Naive thymus-derived CD8-positive, alpha-beta T cell (primary cell): ENCODE data around the gene EMD. TPM values are rescaled to one million over a fixed set of nuclear protein-coding genes. Genes with fewer than 3 reads are reported as not detected.
A peak's percentile ranks its signal among the peaks of the same experiment; 100 is the strongest.

Experiments used
- ATAC-seq, 2 donors: fragments of 150-1000 bp; cut with Tn5 transposase in 1 of 2; sonication (Bioruptor Pico), chemical (Tn5 transposase) in 1 of 2; 1 replicate in 1 of 2; 2 replicates in 1 of 2; pipeline ENCODE4 v1.10.0; 2021; ENCODE audit warnings: mild to moderate bottlenecking in 2 of 2, moderate library complexity in 2 of 2
- POLR2A ChIA-PET: fragments of 350-600 bp; sonication (Branson Sonifier 250); formaldehyde crosslinking; loops from one replicate; lab custom pipeline; 2021; ENCODE audit warnings: antibody characterized with exemption; lab: Charles Lee
- DNase-seq, 10 donors: peaks; one replicate each; pipeline versions ENCODE4 v3.0.0 to v3.0.0-alpha.2; 2020 to 2022
- H3K27ac Mint-ChIP-seq, 10 donors: one replicate each; pipeline ENCODE4 v1.8.0; 2020 to 2022; ENCODE audit warnings: mild to moderate bottlenecking in 10 of 10, mixed read lengths in 10 of 10, moderate library complexity in 4 of 10, inconsistent platforms in 1 of 10
- H3K27me3 Mint-ChIP-seq, 5 donors: one replicate each; pipeline ENCODE4 v1.8.0; 2021 to 2022; ENCODE audit warnings: mixed read lengths in 5 of 5
- H3K36me3 Mint-ChIP-seq, 3 donors: one replicate each; pipeline ENCODE4 v1.8.0; 2020 to 2022; ENCODE audit warnings: mixed read lengths in 3 of 3, mild to moderate bottlenecking in 2 of 3, inconsistent platforms in 1 of 3
- H3K4me1 Mint-ChIP-seq, 4 donors: one replicate each; pipeline ENCODE4 v1.8.0; 2021 to 2022; ENCODE audit warnings: mixed read lengths in 4 of 4
- H3K4me3 Mint-ChIP-seq, 10 donors: one replicate each; pipeline ENCODE4 v1.8.0; 2020 to 2022; ENCODE audit warnings: mild to moderate bottlenecking in 10 of 10, mixed read lengths in 10 of 10, moderate library complexity in 6 of 10, inconsistent platforms in 1 of 10
- H3K9me3 Mint-ChIP-seq, 9 donors: one replicate each; pipeline ENCODE4 v1.8.0; 2020 to 2022; ENCODE audit warnings: mixed read lengths in 9 of 9, mild to moderate bottlenecking in 3 of 9, inconsistent platforms in 1 of 9, moderate library complexity in 1 of 9
- polyA plus RNA-seq, 3 donors: library from polyadenylated mRNA; unstranded; fragments of 300-500 nt; fragmentation: Illumina TruSeq; gene quantifications; one replicate each; pipeline ENCODE4 v1.2.3, GENCODE V29; 2021
- total RNA-seq, 8 experiments: library from RNA in 2 of 8; stranded (reverse) in 2 of 8; gene quantifications; one replicate each; pipeline ENCODE4 v1.2.3 and lab custom pipeline; 2021 to 2026

Gene EMD
- total and polyA plus RNA-seq, 5 experiments from 2014 or later: 35.5 to 95.4 (median 37.1) TPM

DNA sequence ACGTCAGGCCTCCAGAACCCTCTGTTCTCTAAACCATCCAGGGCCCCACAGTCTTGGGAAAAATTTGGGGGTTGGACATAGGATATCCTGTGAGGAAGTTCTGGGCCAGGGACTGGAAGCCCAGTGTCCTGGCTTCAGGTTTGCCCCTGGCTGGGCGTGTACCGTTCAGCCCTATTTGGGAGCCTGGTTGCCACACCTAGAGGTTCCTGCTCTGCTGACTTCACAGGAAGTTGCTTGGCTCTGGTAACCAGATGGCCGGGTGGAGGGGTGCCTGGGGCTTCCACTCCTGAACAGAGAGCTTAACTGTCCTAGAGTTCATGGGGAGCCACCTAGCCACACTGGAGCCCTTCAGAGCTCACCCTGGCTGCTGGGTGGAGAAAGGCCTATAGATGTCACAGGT, 33.4 kb downstream of the EMD start:
- Mint-ChIP-seq H3K27ac (peak overlapping the region; percentile 48 to 92 (median 85)), H3K36me3 (peaks cover 0 to 14% (median 0%) of the 10 kb centered on the region in 3 donors), H3K27me3 (no peaks in the 10 kb centered on the region), H3K4me3 (peak overlapping the region; percentile 73 to 88 (median 82)), H3K4me1 (peaks cover 12 to 22% (median 16%) of the 10 kb centered on the region in 4 donors), H3K9me3 (peaks cover 0 to 2% (median 0%) of the 10 kb centered on the region in 9 donors)
- POLR2A ChIA-PET: interaction anchor here (0.6 to 5.7 kb wide), 13 partner anchors 13 to 115 kb away, joined by 3 to 101 read pairs (median 5); partner anchors contain the start of genes ATP6AP1, EMD, FAM3A and RPL10
- peak in 3 of 10 donors; percentile 32 to 70 (median 39) for DNase-seq
- peak; percentile 46 to 66 for ATAC-seq

DNA sequence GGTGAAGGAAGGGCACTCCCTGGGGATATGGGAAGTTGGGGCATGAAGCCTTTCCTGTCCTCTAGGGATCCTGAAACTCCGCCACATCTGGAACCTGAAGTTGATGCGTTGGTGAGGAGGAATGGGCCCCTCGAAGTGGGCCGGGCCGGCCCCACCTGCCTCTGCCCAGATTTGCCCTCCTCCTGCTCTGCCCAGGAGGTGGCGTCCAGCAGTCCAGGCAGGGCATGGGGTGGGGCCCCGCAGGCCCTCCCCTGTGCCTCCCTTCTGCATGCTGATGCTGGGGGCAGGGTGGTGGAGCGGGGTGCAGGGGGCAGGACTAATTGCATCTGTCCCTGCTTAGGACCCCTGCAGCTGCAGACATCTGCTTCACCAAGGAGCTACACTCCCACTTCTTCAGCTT, 34.0 kb downstream of the EMD start:
- DNase-seq (no peak), ATAC-seq (no peak)
- H3K27ac Mint-ChIP-seq: peak overlapping the region in 5 of 10 donors; percentile 52 to 91 (median 74)
- H3K36me3 Mint-ChIP-seq: peaks cover 0 to 14% (median 0%) of the 10 kb centered on the region in 3 donors
- H3K4me3 Mint-ChIP-seq: peak overlapping the region in 4 of 10 donors; percentile 36 to 83 (median 78)
- POLR2A ChIA-PET: interaction anchor here (0.6 to 5.7 kb wide), 6 partner anchors 14 to 102 kb away, joined by 3 to 101 read pairs (median 8); partner anchors contain the start of genes ATP6AP1, EMD, FAM3A and RPL10
- H3K9me3 Mint-ChIP-seq: peaks cover 0 to 2% (median 0%) of the 10 kb centered on the region in 9 donors
- H3K4me1 Mint-ChIP-seq: peaks cover 12 to 20% (median 16%) of the 10 kb centered on the region in 4 donors
- H3K27me3 Mint-ChIP-seq: no peaks in the 10 kb centered on the region

DNA sequence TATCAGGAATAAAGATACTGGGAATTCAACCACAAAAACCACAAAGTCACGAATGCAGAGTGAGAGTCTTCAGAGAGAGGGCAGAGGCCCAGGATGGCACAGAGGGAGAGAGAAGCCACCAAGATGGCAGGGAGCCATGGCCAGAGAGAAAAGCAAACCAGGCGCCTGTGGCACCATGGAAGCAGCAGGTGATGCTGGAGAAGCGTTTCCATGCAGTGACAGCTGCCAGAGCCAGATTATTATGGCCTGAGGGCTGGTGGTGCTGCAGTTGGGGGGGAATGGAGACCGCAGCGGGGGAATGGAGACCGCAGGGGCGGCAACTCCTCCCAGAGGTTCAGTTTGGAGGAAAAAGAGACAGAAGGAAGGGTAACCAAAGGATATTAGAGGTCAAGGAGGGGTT, 38.1 kb downstream of the EMD start:
- H3K9me3 Mint-ChIP-seq: no peaks in the 10 kb centered on the region
- ATAC-seq: no peak
- no peak overlapping the region for H3K4me3 Mint-ChIP-seq
- H3K36me3 Mint-ChIP-seq: peaks cover 0 to 14% (median 0%) of the 10 kb centered on the region in 3 donors
- H3K4me1 Mint-ChIP-seq: peaks cover 3 to 7% (median 6%) of the 10 kb centered on the region in 4 donors
- no peak for DNase-seq
- POLR2A ChIA-PET: no interaction called here
- H3K27ac Mint-ChIP-seq: peak overlapping the region in 2 of 10 donors; percentile 57 to 61
- no peaks in the 10 kb centered on the region for H3K27me3 Mint-ChIP-seq

GRCh38 chrX:154419189-154419588, 40.1 kb downstream of the EMD start:
- ATAC-seq (no peak), DNase-seq (no peak)
- Mint-ChIP-seq H3K9me3 (peaks cover 0 to 2% (median 0%) of the 10 kb centered on the region in 9 donors), H3K27ac (no peak overlapping the region), H3K36me3 (peaks cover 0 to 8% (median 0%) of the 10 kb centered on the region in 3 donors), H3K4me3 (no peak overlapping the region), H3K4me1 (peaks cover 0 to 2% (median under 1%) of the 10 kb centered on the region in 4 donors), H3K27me3 (no peaks in the 10 kb centered on the region)
- POLR2A ChIA-PET: no interaction called here

DNA sequence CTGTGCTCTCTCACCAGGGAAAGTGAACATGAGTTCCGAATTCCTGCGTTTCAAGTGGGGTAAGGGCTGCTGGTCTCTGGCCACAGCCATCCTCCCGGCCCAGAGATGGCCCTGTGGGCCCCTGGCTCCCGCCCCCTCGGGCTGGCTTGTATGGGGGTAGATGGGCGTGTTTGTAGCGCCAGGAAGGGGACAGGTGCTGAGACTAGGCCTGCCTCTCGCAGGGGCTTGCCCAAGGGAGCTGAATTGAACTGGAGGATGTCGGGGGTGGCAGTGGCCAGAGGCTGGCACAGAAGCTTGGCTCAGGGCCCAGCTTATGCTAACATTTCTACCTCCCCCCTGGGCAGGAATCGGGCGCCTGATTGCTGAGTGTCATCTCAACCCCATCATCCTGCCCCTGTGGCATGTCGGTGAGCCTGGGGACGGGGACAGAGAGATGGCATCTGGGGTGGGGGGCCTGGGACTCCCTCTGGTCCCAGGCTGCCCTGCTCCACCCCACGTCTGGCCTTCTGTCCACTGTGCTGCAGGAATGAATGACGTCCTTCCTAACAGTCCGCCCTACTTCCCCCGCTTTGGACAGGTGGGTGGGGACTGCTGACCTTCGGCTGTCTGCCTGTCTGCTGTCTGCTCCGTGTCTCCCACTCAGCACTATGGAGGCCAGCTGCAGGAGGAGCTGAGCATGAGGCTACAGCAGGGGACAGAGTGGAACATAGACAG, 40.8 kb downstream of the EMD start:
- Mint-ChIP-seq H3K27ac (peak overlapping the region in 1 of 10 donors; percentile 58), H3K27me3 (no peaks in the 10 kb centered on the region), H3K36me3 (peaks cover 0 to 7% (median 0%) of the 10 kb centered on the region in 3 donors), H3K4me3 (no peak overlapping the region), H3K9me3 (peaks cover 0 to 2% (median 0%) of the 10 kb centered on the region in 9 donors), H3K4me1 (peaks cover 0 to 4% (median 2%) of the 10 kb centered on the region in 4 donors)
- DNase-seq: no peak
- POLR2A ChIA-PET: interaction anchor here (1.9 kb wide), 1 partner anchor 9 kb away, joined by 7 read pairs; the partner anchor contains the start of gene TAFAZZIN
- no peak for ATAC-seq

DNA sequence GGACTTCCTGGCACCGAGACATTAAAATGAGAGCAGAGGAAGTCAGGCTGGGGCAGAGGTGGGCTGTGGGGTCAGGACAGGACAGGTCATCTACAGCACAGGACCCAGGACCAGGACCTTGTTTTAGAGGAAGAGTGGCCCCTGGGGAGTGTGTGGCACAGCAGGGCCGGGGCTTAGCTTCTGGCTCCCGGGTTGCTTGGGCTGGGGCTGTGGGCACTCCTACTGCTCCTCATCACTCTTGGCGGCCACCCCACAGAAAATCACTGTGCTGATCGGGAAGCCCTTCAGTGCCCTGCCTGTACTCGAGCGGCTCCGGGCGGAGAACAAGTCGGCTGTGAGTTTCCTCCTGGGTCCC, 41.3 kb downstream of the EMD start:
- no peak for ATAC-seq
- DNase-seq: no peak
- H3K9me3 Mint-ChIP-seq: peaks cover 0 to 2% (median 0%) of the 10 kb centered on the region in 9 donors
- peaks cover 0 to 4% (median 0%) of the 10 kb centered on the region in 3 donors for H3K36me3 Mint-ChIP-seq
- POLR2A ChIA-PET: interaction anchor here (1.9 kb wide), 1 partner anchor 10 kb away, joined by 7 read pairs; the partner anchor contains the start of gene TAFAZZIN
- H3K4me1 Mint-ChIP-seq: peaks cover 0 to 4% (median 2%) of the 10 kb centered on the region in 4 donors
- no peak overlapping the region for H3K4me3 Mint-ChIP-seq
- H3K27ac Mint-ChIP-seq: peak overlapping the region in 1 of 10 donors; percentile 58
- H3K27me3 Mint-ChIP-seq: no peaks in the 10 kb centered on the region

DNA sequence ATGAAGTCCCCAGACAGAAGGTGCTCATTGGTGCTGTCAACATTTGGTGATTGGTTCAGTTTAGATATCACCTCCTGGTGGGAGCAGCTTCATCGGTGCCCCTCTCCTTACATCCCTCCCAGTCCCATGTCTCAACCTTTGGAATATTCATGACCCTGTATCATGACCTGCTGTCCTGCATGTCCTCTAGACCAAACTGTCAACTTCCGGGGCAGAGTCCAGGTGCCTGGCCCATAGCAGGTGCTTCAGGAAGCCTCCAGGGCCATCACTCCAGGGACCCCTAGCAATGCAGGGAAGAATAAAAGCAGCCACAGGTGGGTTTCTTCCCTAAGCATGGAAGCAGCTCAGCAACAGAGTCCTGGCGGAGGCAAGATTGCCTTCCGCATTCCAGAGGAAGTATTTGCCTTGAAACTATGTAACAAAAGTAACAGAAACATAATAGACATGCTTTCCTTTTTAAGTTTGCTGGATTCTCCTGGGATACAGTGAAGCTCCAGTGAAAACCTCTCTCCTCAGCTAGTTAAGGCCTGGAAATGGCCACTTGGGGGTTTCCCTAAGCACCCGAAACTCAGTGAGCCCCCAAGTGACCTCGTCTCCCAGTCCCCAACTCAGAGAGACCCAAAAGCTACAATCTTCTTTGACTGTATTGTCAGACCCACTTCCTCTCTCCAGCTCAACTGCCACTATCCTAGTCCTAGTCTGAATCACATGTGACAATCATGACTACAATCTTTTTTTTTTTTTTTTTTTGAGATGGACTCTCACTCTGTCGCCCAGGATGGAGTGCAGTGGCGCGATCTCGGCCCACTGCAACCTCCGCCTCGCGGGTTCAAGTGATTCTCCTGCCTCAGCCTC, 48.0 kb downstream of the EMD start:
- Mint-ChIP-seq H3K27me3 (no peaks in the 10 kb centered on the region), H3K4me3 (peak overlapping the region in 6 of 10 donors; percentile 4 to 83 (median 12)), H3K9me3 (peaks cover 0 to 2% (median 0%) of the 10 kb centered on the region in 9 donors), H3K27ac (peak overlapping the region in 4 of 10 donors; percentile 20 to 69 (median 48)), H3K4me1 (peaks cover 10 to 34% (median 27%) of the 10 kb centered on the region in 4 donors), H3K36me3 (peaks cover 0 to 10% (median 0%) of the 10 kb centered on the region in 3 donors)
- POLR2A ChIA-PET: interaction anchor here (0.7 to 3.6 kb wide), 8 partner anchors 12 to 316 kb away, joined by 3 to 37 read pairs (median 5); partner anchors contain the start of genes RPL10 and TAFAZZIN
- DNase-seq (no peak), ATAC-seq (no peak)

- H3K9me3 Mint-ChIP-seq: peaks cover 0 to 2% (median 0%) of the 10 kb centered on the region in 9 donors
- peak within 1 kb of the TSS; percentile 76 to 92 (median 88) for H3K27ac Mint-ChIP-seq
- ATAC-seq: peak; percentile 97 to 98
- POLR2A ChIA-PET: interaction anchor here (0.5 to 3.6 kb wide), 19 partner anchors 10 to 121 kb away, joined by 3 to 37 read pairs (median 4); partner anchors contain the start of genes IKBKG, PLXNA3, RPL10 and SLC10A3
- H3K36me3 Mint-ChIP-seq: peaks cover 0 to 15% (median 0%) of the 10 kb centered on the region in 3 donors
- H3K27me3 Mint-ChIP-seq: no peaks in the 10 kb centered on the region
- peak; percentile 73 to 92 (median 84) for DNase-seq
- peak within 1 kb of the TSS; percentile 73 to 89 (median 82) for H3K4me3 Mint-ChIP-seq
- H3K4me1 Mint-ChIP-seq: peaks cover 10 to 34% (median 27%) of the 10 kb centered on the region in 4 donors
These were observed 49.4 kb downstream of the EMD start, which contains the start of gene ATP6AP1 for GRCh38 chrX:154428176-154429171. ATP6AP1 (plus strand) TSS chrX:154428677; CDS start chrX:154428693, 16 bp downstream.

GRCh38 chrX:154429711-154430110, 50.6 kb downstream of the EMD start:
- no peak for DNase-seq
- Mint-ChIP-seq H3K36me3 (peaks cover 0 to 17% (median 0%) of the 10 kb centered on the region in 3 donors), H3K4me3 (peak overlapping the region; percentile 73 to 89 (median 82)), H3K27me3 (no peaks in the 10 kb centered on the region), H3K27ac (peak overlapping the region in 8 of 10 donors; percentile 68 to 90 (median 81)), H3K4me1 (peaks cover 6 to 32% (median 26%) of the 10 kb centered on the region in 4 donors), H3K9me3 (no peaks in the 10 kb centered on the region)
- POLR2A ChIA-PET: interaction anchor here (0.6 to 3.6 kb wide), 12 partner anchors 10 to 99 kb away, joined by 3 to 37 read pairs (median 4); partner anchors contain the start of genes PLXNA3, RPL10, SLC10A3 and TAFAZZIN
- no peak for ATAC-seq

- POLR2A ChIA-PET: interaction anchor here (0.5 to 0.9 kb wide), 4 partner anchors 9 to 99 kb away, joined by 3 to 6 read pairs (median 4); no protein-coding TSS in a partner anchor
- Mint-ChIP-seq H3K4me1 (peaks cover 6 to 32% (median 26%) of the 10 kb centered on the region in 4 donors), H3K36me3 (peaks cover 0 to 17% (median 0%) of the 10 kb centered on the region in 3 donors), H3K27me3 (no peaks in the 10 kb centered on the region), H3K4me3 (peak overlapping the region in 3 of 10 donors; percentile 39 to 78 (median 57)), H3K27ac (peak overlapping the region in 6 of 10 donors; percentile 15 to 74 (median 58)), H3K9me3 (no peaks in the 10 kb centered on the region)
- no peak for ATAC-seq
- DNase-seq: no peak
These were observed 51.4 kb downstream of the EMD start for GRCh38 chrX:154430479-154430878.
